IPS-18c (cell line): ENCODE results near the gene WWOX.

Experiments used
- H3K4me3 ChIP-seq: 2 replicates; pipeline ENCODE4 v1.7.0; 2013; ENCODE audit warnings: low read depth, mild to moderate bottlenecking, low read length, moderate library complexity; ENCODE audit not compliant: insufficient read depth
- H3K9me3 ChIP-seq: one replicate; pipeline ENCODE4 v1.6.1; 2013; ENCODE audit warnings: mild to moderate bottlenecking, low read length, moderate library complexity; ENCODE audit not compliant: control insufficient read depth, insufficient read depth

The WWOX gene

DNA sequence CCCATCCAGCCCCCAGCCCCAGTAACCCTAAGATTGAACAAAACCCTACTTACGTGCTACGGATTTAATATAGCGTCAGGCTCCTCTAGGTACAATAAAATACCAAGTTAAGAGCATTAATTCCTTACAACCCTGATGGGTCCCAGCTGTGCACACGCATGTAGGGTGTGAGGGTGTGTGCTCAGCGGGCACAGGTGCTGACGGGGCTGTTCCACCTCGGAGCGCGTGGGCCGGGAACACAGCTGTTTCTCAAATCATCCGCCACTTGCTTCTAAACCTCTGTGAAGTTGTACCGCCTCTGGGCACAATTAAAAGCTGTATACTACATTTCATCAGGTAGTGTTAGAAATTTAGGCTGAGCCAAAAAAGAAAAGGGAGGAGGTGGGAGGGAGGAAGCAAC is 1022.5 kb downstream of the WWOX start:
- Histone ChIP-seq H3K4me3 (no peak overlapping the region), H3K9me3 (peaks cover 2% of the 10 kb centered on the region)

DNA sequence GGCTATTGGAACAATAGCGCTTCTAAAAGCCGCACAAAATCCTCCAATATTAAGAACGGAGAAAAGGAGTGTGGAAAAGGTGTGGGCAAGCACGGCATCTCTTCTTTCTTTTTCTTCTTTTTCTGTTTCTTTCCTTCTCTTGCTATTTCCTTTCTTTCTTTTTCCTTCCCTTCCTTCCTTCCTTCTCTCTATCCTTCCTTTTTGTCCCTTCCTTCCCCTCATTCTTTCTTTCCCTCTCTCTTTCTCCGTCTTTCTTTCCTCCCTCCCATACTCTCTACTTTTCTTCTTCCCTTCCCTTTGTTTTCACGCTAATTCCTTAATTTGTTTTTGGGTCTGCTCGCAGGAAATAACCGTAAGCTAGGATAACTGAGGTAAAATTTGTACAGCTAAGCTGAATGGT is 1022.9 kb downstream of the WWOX start:
- H3K9me3 ChIP-seq = no peaks in the 10 kb centered on the region
- no peak overlapping the region for H3K4me3 ChIP-seq

DNA sequence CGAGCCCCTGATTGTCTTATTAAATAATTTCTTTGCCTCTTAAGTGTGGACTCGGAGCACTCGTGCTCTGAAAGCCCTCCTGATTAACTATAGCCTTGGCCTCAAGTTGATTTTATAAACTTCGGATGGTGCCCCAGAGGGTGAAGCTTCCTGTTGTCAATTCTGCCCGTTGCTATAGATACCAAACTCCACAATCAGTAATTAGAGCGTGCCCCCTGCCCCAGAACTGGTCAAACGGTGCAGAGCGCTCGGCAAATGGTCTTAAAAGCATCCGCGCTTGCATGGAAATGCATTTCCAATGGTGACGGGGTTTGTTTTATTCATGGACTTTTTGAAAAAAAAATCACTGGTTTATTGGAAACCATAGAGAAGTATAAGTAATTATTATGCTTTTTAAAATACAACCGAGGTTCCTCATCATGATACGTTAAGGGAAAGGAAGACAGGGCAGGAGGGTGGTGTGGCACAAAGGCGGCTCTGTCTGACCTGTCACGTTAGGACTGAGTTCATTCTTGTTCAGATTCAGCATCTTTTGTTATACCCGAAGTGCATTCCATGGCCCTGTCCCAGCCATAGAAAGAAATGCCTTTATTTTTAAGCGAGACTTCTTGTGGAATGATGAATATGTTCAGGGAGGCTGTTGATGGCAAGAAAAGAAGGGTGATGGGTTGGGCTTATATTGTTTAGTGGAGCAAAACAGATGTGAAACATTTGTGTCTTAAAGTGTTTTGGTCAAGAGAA is 1024.7 kb downstream of the WWOX start:
- H3K9me3 ChIP-seq = no peaks in the 10 kb centered on the region
- no peak overlapping the region for H3K4me3 ChIP-seq

DNA sequence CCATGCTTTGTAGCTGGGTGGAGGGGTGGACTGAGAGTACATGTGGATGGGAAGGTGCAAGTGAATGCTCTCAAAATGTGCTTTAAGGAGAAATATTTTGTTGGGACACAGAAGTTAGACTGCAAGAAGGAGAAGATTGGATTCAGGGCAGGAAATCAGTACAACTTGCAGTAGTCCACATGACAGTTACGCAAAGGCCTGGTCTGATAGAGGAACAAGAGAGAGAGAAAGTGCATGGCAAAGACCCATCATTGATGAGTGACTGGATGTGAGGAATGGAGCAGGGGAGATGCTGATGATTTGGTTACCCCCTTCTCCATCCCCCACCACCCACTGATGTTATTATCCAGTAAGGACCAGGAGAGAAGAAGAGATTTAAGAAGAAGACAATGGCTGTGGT is 1028.3 kb downstream of the WWOX start:
- Histone ChIP-seq H3K4me3 (no peak overlapping the region), H3K9me3 (no peaks in the 10 kb centered on the region)

DNA sequence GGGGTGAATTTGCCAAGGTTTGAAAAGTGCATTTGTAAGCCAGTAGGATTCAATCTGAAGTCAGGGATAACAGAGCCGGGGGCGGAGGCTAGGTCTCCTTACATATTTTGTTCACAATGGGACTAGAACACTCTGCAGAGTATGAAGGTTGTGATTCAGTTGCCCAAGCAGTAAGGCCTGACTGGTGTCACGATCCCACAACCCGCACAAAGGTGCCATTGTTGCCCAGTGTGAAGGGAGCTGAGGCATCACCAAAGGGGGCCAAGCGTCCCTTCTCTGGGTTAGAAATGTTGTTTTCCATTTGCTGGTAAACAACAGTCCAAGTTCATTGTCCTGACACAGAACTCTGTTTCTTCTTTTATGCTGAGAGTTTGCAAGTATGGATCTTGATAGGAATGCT is 1029.3 kb downstream of the WWOX start:
- no peaks in the 10 kb centered on the region for H3K9me3 ChIP-seq
- H3K4me3 ChIP-seq = no peak overlapping the region

DNA sequence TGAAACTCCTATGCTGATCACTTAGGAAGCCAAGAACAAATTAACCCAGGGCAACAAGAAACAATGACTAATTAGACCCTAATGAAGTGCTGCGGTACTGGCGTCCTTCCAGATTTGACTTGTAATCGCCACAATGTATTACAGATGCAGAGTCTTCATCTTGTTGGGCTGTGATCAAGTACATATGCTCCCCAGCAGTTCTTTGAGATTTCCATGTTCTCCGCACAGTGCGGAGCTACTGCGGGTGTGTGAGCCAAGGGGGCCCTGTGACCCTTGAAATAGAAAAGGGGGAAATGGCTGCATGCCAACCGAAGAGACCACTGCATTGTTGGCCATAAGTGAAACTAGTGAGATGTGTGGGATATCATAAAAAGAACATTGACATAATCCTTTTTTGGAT is 1031.2 kb downstream of the WWOX start:
- H3K4me3 ChIP-seq = no peak overlapping the region
- no peaks in the 10 kb centered on the region for H3K9me3 ChIP-seq

DNA sequence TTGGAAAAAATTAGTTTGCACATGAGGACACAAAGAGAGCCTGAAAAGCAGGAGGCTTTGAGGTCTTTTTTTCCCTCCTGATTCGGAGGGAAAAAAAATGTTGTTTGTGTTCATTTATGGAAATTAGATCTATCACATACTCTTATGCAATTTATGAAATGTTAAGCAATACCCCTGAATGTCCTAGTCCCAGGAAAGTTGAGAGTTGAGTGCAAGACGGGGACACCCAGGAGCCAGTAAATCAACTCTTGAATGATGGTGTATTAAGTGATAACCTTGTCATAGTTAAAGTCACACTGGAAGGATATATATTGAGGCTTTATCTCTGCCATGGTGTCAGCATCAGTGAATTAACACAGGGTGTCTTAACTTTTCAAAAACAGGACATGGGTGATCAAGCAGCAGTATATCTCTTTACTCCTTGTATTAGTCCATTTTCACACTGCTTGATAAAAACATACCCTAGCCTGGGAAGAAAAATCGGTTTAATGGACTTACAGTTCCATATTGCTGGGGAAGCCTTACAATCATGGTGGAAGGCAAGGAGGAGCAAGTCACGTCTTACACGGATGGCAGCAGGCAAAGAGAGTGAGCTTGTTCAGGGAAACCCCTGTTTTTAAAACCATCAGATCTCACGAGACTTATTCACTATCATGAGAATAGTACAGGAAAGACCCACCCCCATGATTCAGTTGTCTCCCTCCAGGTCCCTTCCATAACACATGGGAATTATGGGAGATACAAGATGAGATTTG is 1032.0 kb downstream of the WWOX start:
- H3K9me3 ChIP-seq = no peaks in the 10 kb centered on the region
- no peak overlapping the region for H3K4me3 ChIP-seq

DNA sequence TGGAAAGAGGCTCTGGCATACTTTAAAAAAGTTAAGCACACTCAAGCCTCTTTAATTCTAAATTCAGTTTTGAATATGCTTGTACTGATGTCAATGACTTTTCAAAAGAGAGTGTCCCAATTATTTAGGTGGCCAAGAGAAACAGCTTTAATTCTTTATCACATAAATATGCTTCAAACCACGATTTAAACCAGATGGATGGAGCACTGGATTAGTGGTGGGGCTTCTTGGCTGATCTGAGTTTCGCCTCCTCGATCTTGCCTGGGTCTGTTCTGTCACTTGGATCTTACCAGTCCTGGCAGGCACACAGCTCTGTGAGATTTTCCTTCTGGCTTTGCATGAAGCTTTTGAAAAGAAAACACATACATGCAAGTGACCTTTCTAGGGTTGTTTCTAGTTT is 1033.2 kb downstream of the WWOX start:
- Histone ChIP-seq H3K9me3 (no peaks in the 10 kb centered on the region), H3K4me3 (no peak overlapping the region)

DNA sequence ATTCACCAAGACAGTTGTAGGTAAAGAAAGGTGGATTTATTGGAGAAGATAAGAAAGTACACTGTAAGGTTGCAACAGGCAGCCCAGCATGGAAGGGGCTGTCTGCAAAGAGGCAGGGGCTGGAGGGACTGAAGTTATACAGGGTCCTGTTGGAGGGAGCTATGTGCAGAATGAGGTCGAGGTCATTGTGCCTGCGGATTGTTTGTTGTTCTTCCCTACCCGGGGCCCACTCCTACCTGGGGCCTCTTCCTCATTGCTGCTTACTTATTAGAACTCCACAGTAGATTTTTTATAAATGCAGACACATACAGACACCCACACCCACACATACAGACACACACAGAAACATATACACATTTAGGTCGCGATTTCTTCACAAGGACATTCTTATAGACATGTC is 1034.8 kb downstream of the WWOX start:
- Histone ChIP-seq H3K4me3 (no peak overlapping the region), H3K9me3 (no peaks in the 10 kb centered on the region)

DNA sequence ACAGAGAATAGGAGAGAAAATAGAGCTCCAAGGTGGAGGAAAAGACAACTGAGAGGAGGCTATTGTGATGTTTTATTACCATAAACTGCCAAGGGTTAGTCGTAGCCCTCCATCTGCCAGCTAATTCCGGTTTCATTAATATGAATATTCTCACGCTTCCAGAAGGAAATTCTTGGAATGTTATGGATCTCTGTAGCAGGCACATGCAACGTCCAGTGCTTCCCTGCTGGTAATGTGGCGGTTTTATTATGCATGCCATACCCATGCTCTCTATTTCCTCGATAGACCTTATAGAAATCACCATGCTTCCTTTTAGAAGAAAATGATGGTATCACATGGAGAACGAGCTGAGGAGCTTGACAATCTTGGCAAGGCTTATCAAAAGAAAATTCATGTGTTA is 1037.5 kb downstream of the WWOX start:
- Histone ChIP-seq H3K4me3 (no peak overlapping the region), H3K9me3 (no peaks in the 10 kb centered on the region)

DNA sequence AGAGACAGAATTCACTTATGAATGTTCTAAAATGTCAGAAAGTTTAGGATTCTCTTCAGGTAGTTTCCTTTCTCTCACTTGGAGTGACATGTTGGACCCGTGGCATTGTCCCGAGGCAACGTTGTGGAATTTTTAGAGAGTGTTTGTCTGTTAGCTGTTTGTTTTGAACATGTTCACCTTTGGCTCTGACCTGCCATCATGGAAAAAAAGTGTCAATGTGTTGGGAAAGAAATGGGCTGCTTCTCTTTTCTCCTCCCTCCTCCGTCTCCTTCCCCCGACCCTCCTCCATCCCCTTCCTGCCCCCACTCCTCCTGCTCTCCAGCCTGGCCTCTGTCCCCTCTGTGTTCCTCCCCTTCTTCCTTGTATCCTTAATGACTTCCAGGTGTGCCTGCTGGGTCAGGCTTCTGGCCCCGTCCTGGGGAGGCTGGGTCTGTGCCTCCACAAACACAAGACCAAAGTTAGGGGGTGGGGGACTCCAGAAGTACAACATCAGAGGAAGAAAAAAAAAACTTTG is 1038.0 kb downstream of the WWOX start:
- H3K4me3 ChIP-seq = no peak overlapping the region
- no peaks in the 10 kb centered on the region for H3K9me3 ChIP-seq

DNA sequence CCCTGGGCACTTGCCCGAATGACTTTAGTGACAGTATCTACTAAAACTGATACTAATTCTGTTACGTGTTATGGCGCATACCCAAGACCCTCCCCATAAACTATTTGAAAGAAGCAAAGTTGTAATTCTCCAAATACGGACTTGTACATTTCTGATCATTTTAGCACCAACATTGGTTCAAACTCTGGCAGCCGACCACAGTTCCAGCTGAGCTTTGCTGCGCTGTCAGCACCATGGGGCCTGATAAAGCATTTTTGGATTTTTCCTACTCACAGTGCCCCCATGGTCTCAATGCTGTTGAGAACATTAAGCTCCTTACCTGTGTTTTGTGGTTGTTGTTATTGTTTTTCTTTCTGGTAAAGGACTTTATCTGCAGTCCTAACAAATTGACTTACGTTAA is 1040.3 kb downstream of the WWOX start:
- Histone ChIP-seq H3K9me3 (no peaks in the 10 kb centered on the region), H3K4me3 (no peak overlapping the region)

DNA sequence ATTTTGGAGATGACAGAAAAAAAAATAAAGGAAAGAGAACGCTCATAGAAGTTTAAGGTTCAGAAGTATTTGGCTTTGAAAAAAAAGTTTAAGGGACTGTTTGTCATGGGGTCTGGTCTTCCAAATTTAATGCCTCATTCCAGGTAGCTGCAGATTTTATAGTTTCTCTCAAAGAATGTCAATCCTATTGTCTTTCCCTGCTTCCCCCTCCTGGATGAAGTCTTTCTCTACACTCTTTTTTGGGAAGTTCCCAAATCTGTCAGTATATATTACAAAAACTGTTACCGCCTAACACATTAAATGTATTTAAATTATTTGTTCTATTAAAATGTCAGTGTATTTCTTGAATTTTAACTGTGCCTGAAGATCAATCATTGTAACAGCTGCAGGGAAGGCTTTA is 1043.6 kb downstream of the WWOX start:
- H3K9me3 ChIP-seq = no peaks in the 10 kb centered on the region
- H3K4me3 ChIP-seq = no peak overlapping the region

DNA sequence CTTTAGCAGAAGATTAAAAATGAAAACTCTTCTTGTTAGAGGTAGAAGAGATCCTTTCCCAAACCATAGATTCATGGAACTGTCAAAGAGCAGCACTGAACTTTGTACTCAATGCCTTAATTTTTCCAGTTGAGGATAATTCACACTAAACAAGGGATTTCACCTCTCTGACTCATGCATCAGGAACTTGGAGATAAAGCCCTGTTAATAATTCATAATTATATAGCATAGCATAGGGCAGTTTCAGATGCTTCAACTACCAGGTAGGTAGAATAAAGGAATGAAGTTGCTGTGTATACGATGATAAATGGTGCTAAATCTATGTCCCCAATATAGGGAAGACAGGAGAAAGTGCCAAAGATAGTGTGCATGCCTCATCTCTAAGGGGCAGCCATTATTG is 1050.7 kb downstream of the WWOX start:
- no peaks in the 10 kb centered on the region for H3K9me3 ChIP-seq
- no peak overlapping the region for H3K4me3 ChIP-seq

DNA sequence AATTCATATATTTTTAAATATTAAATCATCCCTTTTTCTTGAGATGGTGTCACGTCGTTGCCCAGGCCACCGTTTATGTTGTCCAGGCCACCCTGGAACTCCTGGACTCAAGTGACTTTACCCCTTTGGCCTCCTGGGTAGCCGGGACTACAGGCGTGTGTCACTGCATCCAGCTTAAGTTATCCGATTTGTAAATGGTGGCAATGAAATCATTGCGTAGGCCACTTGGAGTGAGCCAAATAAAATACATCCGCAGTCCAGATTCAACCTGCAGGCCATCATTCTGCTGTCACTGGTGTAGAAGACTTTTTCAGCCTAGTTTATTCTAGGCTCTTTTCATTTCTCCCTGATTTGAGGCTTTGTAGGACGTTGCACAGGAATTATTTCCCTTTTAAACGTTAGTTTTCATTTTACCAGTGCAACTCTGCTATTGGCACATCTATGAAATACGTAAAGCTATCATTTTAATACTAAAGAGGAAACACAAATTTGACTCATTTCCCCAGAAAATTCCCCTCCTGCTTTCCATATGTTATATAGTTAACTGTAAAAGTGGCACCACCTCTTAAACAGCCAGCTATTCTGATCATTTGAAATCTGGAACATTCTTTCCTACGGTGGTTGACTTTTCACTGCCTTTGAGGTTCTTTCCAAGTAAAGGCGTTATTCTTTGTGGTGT is 1051.3 kb downstream of the WWOX start:
- H3K4me3 ChIP-seq = no peak overlapping the region
- H3K9me3 ChIP-seq = no peaks in the 10 kb centered on the region

DNA sequence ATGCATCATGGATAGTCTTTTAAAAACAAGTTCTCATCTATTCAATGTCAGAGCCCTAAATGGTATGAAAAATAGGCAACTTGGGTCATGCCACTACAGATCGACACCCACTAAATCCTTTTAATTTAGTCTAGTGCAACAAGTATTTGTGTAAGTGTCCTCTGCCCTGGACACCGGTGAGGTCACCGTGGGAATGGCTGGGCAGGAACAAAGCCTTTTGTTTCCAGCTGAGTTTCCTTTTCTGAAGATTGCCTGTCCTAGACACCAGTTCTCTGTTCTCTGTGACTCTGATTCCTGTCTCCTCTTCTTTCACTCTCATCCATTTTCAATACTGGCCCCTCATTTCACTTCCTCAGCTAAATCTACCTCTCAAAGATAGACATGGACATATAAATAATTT is 1054.6 kb downstream of the WWOX start:
- Histone ChIP-seq H3K4me3 (no peak overlapping the region), H3K9me3 (no peaks in the 10 kb centered on the region)

DNA sequence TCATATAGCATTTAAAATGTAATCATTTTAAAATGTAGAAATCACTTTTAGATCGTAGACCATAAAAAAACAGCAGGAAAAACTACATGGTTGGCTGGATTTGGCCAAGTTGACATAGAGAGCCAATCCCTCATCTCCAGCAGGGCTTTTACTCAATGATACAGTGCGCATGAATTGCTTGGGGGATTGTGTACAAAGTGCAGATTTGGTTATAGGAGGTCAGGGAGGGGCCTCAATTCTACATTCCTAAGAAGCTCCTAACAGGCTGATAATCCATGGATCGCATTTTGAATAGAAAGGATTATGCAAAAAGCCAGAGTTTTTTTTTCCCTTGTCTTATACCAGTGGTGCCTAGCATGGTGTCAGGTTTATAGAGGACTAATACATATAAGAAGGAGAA is 1056.0 kb downstream of the WWOX start:
- Histone ChIP-seq H3K9me3 (no peaks in the 10 kb centered on the region), H3K4me3 (no peak overlapping the region)

DNA sequence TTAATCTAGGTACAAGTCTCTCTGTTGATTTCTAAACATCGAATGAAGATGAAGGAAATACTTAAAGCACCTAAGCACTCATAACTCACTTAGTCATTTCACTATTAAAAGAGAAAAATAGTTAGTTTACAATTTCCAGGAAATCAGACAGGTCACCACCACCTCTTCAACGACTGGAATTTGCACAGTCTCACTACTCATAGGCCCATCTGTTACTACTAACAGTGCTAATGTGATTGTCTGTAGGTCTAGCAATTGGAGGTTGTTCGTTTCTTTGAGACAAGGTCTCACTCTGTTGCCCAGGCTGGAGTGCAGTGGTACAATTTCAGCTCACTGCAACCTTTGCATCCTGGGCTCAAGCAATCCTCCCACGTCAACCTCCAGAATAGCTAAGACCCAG is 1056.5 kb downstream of the WWOX start:
- no peak overlapping the region for H3K4me3 ChIP-seq
- H3K9me3 ChIP-seq = no peaks in the 10 kb centered on the region
